ENCODE data around the gene RHOA. TPM values are rescaled to one million over a fixed set of nuclear protein-coding genes. Genes with fewer than 3 reads are reported as not detected.
A peak's percentile ranks its signal among the peaks of the same experiment; 100 is the strongest.

RHOA gene
- total RNA-seq: 355 and 504 TPM in 2 replicates

DNA sequence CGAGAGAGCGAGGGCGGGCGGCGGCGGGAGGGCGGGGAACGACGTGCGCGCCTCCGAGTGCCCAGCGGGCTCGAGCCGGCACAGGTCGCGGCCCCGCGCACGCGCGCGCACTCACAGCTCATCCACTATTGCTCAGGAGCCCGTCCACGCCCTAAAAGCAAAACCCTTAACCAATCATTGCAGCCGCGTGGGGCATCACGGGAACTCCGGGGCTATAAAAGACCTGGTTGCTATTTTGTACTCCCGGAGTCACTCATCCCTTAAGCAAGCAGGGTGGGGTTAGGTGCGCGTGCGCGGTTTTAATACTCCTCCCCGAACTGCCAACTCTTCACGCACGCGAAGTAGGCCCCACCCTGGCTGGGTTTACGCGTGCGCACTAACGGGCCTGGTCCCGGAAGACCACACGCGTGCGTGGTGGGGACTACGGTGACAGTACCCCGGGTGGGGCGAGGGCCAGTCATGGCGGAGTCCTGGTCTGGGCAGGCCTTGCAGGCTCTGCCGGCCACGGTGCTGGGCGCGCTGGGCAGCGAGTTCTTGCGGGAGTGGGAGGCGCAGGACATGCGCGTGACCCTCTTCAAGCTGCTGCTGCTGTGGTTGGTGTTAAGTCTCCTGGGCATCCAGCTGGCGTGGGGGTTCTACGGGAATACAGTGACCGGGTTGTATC, at the start of gene RHOA, which contains the start of gene TCTA:
Gene RHOA, minus strand, starts transcription at position 9 of the 664 bp plus-strand sequence. CDS start 36,387 bp downstream, outside the sequence.
Gene TCTA, plus strand, starts transcription at position 456 of the 664 bp plus-strand sequence. Its CDS starts 4 bp downstream, at position 460.
- no peak for TF ChIP-seq CTCF (conservative IDR thresholded peaks at IDR 0.05; ENCODE audit: low read depth, low read length)
- peak within 1 kb of the TSS; percentile 92 for H3K4me3 ChIP-seq (ENCODE audit: low read depth, low read length)
- peak; percentile 97 for DNase-seq (ENCODE audit: low read depth)

DNA sequence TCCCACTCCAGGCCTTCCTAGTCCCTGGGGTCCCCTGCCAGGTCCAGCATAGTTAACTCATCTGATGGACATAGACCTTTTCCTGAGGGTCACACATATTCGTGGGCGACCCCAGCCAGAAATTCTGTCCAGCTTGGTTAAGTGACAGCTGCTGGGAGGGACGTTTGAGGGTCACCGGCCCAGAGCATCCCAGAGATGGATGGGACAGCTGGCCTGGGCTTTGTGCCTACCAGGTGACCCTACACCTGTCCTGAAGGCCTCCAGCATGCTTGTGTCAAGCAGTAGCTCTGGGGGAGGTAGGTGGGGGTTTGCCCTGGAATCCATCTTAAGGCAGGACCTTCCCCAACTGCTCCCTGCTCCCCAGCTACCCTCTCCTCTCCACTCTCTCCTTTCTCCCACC, 49.2 kb upstream of the RHOA start:
- TF ChIP-seq CTCF (conservative IDR thresholded peaks at IDR 0.05; ENCODE audit: low read depth, low read length): no peak
- no peak overlapping the region for H3K4me3 ChIP-seq (ENCODE audit: low read depth, low read length)
- no peak for DNase-seq (ENCODE audit: low read depth)

GRCh38 chr3:49460188-49460890, 48.6 kb upstream of the RHOA start:
- H3K4me3 ChIP-seq (ENCODE audit: low read depth, low read length): no peak overlapping the region
- no peak for DNase-seq (ENCODE audit: low read depth)

DNA sequence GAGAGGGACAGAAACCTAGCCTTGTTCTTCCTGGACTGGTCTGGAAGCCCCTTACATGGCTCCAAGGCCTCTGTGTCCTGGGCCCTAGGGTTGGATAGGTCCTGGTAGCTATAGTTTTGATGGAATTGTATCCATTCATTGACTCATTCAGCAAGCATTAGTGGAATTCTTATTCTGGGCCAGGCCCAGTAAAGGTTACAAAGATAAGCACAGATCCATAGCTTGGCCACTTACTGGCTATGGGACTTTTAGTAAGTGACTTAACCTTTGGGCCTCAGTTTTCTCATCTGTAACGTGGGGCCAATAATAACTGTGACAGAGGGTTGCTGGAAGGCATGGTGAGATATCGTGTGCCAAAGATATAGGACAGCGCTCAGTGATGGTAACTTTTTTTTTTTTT, 44.7 kb upstream of the RHOA start:
- no peak for DNase-seq (ENCODE audit: low read depth)

More at GRCh38 chr3:49460188-49460890, 48.6 kb upstream of the RHOA start:
- TF ChIP-seq CTCF (conservative IDR thresholded peaks at IDR 0.05; ENCODE audit: low read depth, low read length): no peak

DNA sequence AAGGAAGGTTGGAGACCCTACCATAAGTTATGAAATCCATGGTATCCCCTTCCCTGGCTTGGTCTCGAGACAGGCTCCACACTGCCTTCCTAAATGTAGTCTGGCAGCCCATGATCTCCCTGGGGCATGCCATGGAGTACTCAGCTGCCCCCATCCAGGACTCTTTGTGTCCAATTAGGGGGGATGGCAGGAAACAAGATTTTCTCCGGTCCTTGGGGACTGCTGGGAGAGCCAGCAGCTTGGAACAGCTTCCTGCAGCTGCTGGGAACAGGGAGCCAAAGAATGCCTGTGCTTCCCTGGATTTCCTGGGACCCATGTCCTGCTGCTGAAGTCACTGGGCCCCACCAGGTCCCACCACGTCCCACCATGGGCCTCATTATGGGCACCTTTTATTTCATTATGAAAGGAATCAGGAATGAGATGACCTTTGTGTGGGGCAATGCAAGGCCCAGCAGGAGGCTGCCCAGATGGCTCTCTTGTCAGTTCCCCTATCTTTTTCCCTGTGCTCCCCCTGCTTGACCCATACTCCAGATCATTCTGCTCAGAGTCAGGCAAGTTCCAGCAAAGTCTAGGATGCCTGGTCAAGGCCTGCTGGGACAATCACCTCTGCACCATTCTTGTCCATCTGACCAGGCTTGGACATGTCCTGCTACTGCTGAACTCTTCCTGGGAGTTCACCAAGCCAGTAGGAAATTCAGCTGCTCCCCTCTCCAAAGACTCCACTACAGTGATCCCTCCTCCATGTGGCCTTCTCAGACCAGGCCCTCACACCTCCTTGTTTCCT, 43.3 kb upstream of the RHOA start:
- DNase-seq (ENCODE audit: low read depth): no peak
- H3K4me3 ChIP-seq (ENCODE audit: low read depth, low read length): no peak overlapping the region
- no peak for TF ChIP-seq CTCF (conservative IDR thresholded peaks at IDR 0.05; ENCODE audit: low read depth, low read length)

More for the DNA sequence above, 44.7 kb upstream of the RHOA start:
- H3K4me3 ChIP-seq (ENCODE audit: low read depth, low read length): no peak overlapping the region
- no peak for TF ChIP-seq CTCF (conservative IDR thresholded peaks at IDR 0.05; ENCODE audit: low read depth, low read length)

DNA sequence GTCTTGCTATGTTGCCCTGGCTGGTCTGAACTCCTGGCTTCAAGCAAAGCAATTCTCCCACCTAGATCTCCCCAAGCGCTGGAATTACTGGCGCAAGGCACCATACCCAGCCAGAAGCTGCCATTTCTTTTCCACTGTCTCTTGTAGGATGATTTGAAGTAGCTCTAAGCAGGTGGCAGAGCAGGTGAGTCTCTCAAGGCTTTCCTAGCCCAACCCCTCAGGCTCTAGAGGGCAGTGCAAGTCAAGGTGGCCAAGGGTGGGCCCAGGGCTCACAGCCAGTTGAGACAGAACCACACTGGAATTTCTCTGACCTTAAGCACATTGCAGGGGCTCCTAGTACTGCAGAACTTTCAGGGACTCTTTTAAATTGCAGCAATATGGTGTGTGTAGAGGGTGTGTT, 42.7 kb upstream of the RHOA start:
- no peak for DNase-seq (ENCODE audit: low read depth)
- H3K4me3 ChIP-seq (ENCODE audit: low read depth, low read length): no peak overlapping the region
- TF ChIP-seq CTCF (conservative IDR thresholded peaks at IDR 0.05; ENCODE audit: low read depth, low read length): peak; percentile 51

All from epithelial cell of proximal tubule (primary cell).